Posterior vena cava (tissue), 2 donors: ENCODE results near the gene TTLL3. TPM values are rescaled to one million over a fixed set of nuclear protein-coding genes. Genes with fewer than 3 reads are reported as not detected.

Source experiments
- DNase-seq: peaks from one replicate; pipeline ENCODE4 v3.0.0-alpha.2; 2020; ENCODE audit warnings: low spot score
- intact Hi-C, 2 donors: fragments of 100-400 bp; cut with DNase I; formaldehyde crosslinking; loops; one replicate each; pipeline versions ENCODE4 v1.14.1 to v1.14.2; 2022 to 2023
- total RNA-seq, 2 donors: library from RNA; stranded (reverse); fragmentation: NEBNext Ultra II Directional; extraction: Animal tissue kit (Norgen Biotek cat#: 25700); gene quantifications; one replicate each; pipeline ENCODE4 v1.2.1, GENCODE V29; 2021
- donor health status: DM: yes; HTN: yes; CAD: no.
- donor health status: DM: yes; HTN: yes; CAD: no.

The TTLL3 gene
- total RNA-seq, 2 donors from 2014 or later = 24.9 to 44.4 TPM

DNA sequence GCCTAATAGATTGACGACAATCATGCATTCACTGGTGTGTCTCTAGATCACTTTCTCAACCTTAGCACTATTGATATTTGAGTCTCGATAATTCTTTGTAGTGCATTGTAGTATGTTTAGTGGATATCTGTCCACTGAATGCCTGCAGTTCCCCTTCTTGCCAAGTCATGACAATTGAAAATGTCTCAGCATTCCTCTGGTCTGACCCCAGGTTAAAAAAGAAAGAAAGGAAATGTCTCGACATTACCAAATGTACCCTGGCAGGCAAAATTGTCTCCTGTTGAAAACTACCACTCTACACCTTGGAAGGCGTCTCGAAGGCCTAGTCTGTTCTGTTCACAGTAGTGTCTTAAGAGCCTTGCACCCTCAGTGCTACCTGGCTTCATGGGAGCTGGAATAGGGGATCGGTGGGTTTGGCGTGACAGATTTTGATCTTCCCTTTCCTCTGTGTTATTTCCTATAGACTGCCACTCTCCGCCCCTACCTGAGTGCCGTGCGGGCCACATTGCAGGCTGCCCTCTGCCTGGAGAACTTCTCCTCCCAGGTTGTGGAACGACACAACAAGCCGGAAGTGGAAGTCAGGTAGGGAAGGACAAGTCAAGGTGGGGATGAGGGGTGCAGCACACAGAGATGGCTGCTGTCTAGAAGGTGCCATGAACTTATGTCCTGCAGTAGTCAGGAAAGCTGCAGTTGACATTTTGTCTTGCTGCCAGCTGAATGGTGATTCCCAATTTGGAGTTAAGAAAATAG lies 12.7 kb upstream of the TTLL3 start:
- intact Hi-C loops = no loop called here
- DNase-seq = no peak

GRCh38 chr3:9800529-9800928 lies 9.5 kb upstream of the TTLL3 start:
- intact Hi-C loops = no loop called here

GRCh38 chr3:9803494-9803893 lies 6.6 kb upstream of the TTLL3 start:
- intact Hi-C loops = no loop called here
- DNase-seq = no peak

More at GRCh38 chr3:9800529-9800928, 9.5 kb upstream of the TTLL3 start:
- DNase-seq = no peak

DNA sequence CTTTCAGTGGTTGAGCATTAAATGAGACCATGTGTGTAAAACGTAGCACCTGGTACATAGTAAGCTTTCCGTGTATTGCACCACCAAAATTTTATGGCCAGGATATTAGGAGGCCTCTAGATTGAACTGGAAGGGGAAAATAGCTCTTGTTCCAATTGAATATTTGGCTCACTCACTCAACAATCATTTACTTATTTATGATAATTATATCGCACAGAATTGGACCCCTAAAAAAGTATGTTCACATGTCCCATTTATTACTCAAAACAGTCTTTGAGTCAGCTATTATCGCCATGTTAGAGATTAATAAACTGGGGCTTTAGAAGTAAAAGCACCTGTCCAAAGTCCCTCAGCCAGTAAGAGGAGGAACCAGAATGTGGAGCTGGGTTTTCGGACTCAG lies 5.1 kb upstream of the TTLL3 start:
- intact Hi-C loops = no loop called here
- no peak for DNase-seq

- intact Hi-C loops = no loop called here
- no peak for DNase-seq
Measured at GRCh38 chr3:9806137-9806536, 3.9 kb upstream of the TTLL3 start.

GRCh38 chr3:9806688-9807589 lies 3.1 kb upstream of the TTLL3 start:
- intact Hi-C loops = no loop called here
- no peak for DNase-seq

- intact Hi-C loops = no loop called here
Measured at GRCh38 chr3:9807981-9808344, 2.1 kb upstream of the TTLL3 start.

DNA sequence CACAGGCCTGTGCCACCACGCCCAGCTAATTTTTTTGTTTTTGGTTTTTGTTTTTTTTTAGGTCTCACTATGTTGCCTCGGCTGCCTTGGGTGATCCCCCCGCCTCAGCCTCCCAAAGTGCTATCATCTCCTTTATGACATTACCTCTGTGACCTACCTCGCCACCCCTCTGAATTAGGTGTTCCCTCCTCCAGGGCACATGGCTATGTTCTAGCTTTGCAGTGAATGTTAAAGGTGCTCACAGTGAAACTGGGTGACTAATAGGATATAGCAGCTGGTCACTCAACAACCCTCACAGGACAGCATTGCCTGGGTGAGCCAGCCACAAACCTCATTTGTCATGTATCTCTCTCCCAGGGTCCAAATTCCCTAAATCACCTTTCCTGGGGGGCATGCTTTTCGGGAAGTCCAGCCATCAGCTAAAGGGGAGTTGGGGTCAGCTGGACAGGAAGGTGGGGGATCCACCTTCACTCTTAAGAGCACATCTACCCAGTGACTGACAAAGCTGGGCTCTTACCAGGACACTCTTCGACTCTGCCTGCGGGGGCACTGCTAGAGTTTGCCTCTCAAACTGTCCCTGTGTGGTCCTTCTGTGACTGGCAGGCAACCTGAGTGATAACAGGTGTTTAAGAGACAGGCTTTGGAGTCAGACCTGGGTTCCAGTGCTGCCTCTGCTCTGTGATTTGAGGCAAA lies 1.6 kb upstream of the TTLL3 start:
- intact Hi-C loops = no loop called here
- no peak for DNase-seq

More at GRCh38 chr3:9807981-9808344, 2.1 kb upstream of the TTLL3 start:
- no peak for DNase-seq

GRCh38 chr3:9809239-9809614 lies 835 bp upstream of the TTLL3 start:
- intact Hi-C loops = no loop called here
- DNase-seq = no peak

DNA sequence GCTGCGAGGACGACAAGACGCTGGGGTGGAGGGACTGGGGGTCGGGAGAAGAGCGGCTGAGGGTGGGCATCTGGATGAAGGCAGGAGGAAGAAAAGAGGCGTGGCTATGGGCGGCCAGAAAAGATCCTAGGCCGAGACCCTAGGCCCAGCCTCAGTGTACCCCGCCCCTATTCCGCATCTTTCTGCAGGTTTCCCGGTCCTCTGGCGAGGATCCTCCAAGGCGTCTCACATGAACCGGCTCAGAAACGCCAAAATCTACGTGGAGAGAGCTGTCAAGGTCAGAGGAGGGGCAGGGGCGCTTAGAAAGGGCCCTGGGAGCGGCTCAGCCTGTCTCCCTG lies 340 bp downstream of the TTLL3 start:
- DNase-seq = no peak
- intact Hi-C loops = no loop called here

GRCh38 chr3:9810846-9811245 lies 784 bp downstream of the TTLL3 start:
- DNase-seq = no peak
- intact Hi-C loops = no loop called here

DNA sequence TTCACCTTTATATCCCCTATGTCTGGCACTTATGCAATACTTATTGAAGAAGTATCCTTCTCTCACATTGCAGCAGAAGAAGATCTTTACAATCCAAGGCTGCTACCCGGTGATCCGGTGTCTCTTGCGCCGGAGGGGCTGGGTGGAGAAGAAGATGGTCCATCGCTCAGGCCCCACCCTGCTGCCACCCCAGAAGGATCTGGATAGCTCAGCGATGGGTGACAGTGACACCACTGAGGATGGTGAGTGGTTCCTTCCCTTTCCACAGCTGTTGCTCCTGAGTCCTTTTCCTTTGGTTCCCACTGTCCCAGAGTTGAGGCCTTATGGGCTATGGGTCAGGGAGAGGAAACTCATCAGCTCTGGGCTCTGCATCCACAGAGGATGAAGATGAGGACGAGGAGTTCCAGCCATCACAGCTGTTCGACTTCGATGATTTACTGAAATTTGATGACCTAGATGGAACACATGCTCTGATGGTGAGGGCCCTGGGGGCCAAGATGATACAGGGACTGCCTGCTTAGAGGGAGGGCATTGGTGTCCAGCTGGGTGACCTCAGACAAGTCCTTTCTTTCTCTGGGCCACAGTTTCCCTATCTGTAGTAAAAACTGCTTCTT lies 2.9 kb downstream of the TTLL3 start:
- DNase-seq = no peak
- intact Hi-C loops = no loop called here

- intact Hi-C loops = no loop called here
- no peak for DNase-seq
Measured at GRCh38 chr3:9815986-9816385, 5.9 kb downstream of the TTLL3 start.

- DNase-seq = no peak
- intact Hi-C loops = no loop called here
Measured at GRCh38 chr3:9817436-9817835, 7.4 kb downstream of the TTLL3 start.

- intact Hi-C loops = no loop called here
- no peak for DNase-seq
Measured at GRCh38 chr3:9818666-9819335, 8.7 kb downstream of the TTLL3 start.

DNA sequence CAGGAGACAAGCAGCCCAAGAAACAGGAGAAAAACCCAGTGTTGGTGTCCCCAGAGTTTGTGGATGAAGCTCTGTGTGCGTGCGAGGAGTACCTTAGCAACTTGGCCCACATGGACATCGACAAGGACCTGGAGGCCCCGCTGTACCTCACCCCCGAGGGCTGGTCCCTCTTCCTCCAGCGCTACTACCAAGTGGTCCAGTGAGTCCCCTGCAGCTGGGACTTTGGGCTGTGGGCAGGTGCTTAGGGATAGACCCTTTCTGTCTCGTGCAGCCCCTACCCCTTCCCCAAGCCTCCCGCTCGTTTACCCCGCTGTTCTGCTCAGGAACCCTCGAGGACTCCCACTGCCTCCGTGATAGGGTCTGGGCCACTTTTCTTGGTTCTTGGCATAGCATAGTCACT lies 10.5 kb downstream of the TTLL3 start:
- intact Hi-C loops = no loop called here
- no peak for DNase-seq

DNA sequence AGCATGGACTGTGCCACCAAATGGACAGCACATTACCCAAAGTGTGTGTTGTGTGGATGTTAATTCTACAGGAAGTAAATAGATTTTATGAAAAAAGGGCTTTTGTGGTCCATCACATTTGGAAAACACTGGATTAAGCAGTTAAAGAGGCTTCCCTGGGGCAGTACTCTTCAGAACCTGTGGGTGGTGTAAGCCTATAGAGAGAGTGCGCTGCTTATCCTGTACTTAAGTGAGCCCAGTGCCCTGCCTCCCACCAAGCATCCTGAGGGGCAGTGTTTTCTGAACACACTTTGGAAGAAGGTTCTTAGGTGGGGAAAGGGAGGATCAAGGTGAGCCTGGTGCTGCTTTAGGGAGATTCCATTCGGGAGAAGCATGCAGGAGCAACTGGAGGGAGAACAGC lies 10.9 kb downstream of the TTLL3 start:
- intact Hi-C loops = no loop called here
- no peak for DNase-seq

- DNase-seq = no peak
- intact Hi-C loops = no loop called here
Measured at GRCh38 chr3:9825451-9826040, 15.5 kb downstream of the TTLL3 start.
